ENCODE data around the gene DNAJC1.

DNA sequence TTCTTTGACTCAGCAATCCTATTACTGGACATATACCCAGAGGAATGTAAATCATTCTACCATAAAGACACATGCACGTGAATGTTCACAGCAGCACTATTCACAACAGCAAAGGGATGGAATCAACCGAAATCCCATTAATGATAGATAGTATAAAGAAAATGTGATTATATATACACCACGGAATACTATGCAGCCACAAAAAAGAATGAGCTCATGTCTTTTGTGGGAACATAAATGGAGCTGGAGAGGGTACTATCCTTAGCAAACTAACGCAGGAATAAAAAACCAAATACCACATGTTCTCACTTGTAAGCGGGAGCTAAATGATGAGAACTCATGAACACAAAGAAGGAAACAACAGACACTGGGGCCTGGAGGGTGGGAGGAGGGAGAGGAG lies 201.9 kb downstream of the DNAJC1 start:
- TF ChIP-seq, protein P1, sequence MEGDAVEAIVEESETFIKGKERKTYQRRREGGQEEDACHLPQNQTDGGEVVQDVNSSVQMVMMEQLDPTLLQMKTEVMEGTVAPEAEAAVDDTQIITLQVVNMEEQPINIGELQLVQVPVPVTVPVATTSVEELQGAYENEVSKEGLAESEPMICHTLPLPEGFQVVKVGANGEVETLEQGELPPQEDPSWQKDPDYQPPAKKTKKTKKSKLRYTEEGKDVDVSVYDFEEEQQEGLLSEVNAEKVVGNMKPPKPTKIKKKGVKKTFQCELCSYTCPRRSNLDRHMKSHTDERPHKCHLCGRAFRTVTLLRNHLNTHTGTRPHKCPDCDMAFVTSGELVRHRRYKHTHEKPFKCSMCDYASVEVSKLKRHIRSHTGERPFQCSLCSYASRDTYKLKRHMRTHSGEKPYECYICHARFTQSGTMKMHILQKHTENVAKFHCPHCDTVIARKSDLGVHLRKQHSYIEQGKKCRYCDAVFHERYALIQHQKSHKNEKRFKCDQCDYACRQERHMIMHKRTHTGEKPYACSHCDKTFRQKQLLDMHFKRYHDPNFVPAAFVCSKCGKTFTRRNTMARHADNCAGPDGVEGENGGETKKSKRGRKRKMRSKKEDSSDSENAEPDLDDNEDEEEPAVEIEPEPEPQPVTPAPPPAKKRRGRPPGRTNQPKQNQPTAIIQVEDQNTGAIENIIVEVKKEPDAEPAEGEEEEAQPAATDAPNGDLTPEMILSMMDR (optimal IDR thresholded peaks at IDR 0.05 in 1 of 3, IDR thresholded peaks at IDR 0.05 in 1 of 3, conservative IDR thresholded peaks at IDR 0.05 in 1 of 3; ENCODE audit: extremely low read depth in 1 of 3, insufficient read depth in 2 of 3, low read length in 3 of 3), result no peak
- no peak for TF ChIP-seq EZH2 (IDR thresholded peaks at IDR 0.05; ENCODE audit: low read length)
